HepG2 (cell line): ENCODE measurements around the gene CSTPP1. TPM values are rescaled to one million over a fixed set of nuclear protein-coding genes. Genes with fewer than 3 reads are reported as not detected.
A peak's percentile ranks its signal among the peaks of the same experiment; 100 is the strongest.

Experiments used
- AGO2 ChIP-seq: fragments of 200-400 bp; formaldehyde crosslinking; optimal IDR thresholded peaks from 2 replicates; pipeline ENCODE3; 2017; ENCODE audit warnings: mild to moderate bottlenecking, low read depth, low read length, moderate library complexity
- CBFB ChIP-seq: sonication (generic); formaldehyde crosslinking; IDR thresholded peaks from 2 replicates; pipeline ENCODE4 v1.4.0; 2020; ENCODE audit warnings: missing genetic modification reagents
- ELF1 ChIP-seq: sonication (generic); formaldehyde crosslinking; IDR thresholded peaks from 2 replicates; pipeline ENCODE4 v1.4.0; 2020; ENCODE audit warnings: missing genetic modification reagents
- FOXA1 ChIP-seq, 2 experiments: fragments of 450-650 bp in 1 of 2; sonication (generic) in 1 of 2; formaldehyde crosslinking in 1 of 2; IDR thresholded peaks; 2 replicates each; pipeline versions ENCODE4 v1.4.0 to v1.6.1; 2016 to 2020; ENCODE audit warnings: missing genetic modification reagents in 1 of 2
- FOXK1 ChIP-seq: sonication (generic); formaldehyde crosslinking; IDR thresholded peaks from 2 replicates; pipeline ENCODE4 v1.4.0; 2020; ENCODE audit warnings: low read depth, missing genetic modification reagents, borderline replicate concordance
- GABPB1 ChIP-seq: IDR thresholded peaks from 2 replicates; pipeline ENCODE4 v1.6.1; 2016; ENCODE audit warnings: mild to moderate bottlenecking, missing genetic modification reagents, moderate library complexity, missing compliant biosample characterization
- GZF1 ChIP-seq: sonication (generic); formaldehyde crosslinking; IDR thresholded peaks from 2 replicates; pipeline ENCODE4 v1.5.1; 2020; ENCODE audit warnings: mild to moderate bottlenecking, missing genetic modification reagents
- HDAC2 ChIP-seq: sonication (generic); formaldehyde crosslinking; IDR thresholded peaks from 2 replicates; pipeline ENCODE4 v1.4.0; 2020; ENCODE audit warnings: missing genetic modification reagents
- HMG20A ChIP-seq: IDR thresholded peaks from 2 replicates; pipeline ENCODE4 v1.6.1; 2016; ENCODE audit warnings: borderline replicate concordance
- HNRNPL ChIP-seq: fragments of 200-400 bp; formaldehyde crosslinking; IDR thresholded peaks from 2 replicates; pipeline ENCODE4 v1.6.1; 2017; ENCODE audit warnings: mild to moderate bottlenecking, low read depth, low read length
- IKZF5 ChIP-seq: IDR thresholded peaks from 2 replicates; pipeline ENCODE4 v1.6.1; 2018; ENCODE audit warnings: missing genetic modification reagents, mild to moderate bottlenecking, missing compliant biosample characterization
- KDM4B ChIP-seq: sonication (generic); formaldehyde crosslinking; IDR thresholded peaks from 2 replicates; pipeline ENCODE4 v1.4.0; 2020; ENCODE audit warnings: missing genetic modification reagents
- KLF12 ChIP-seq: sonication (generic); formaldehyde crosslinking; IDR thresholded peaks from 2 replicates; pipeline ENCODE4 v1.4.0; 2020; ENCODE audit warnings: missing genetic modification reagents, borderline replicate concordance
- MAFF ChIP-seq: IDR thresholded peaks from 2 replicates; pipeline ENCODE4 v1.6.1; 2011; ENCODE audit warnings: low read depth, low read length, improper control_type of control experiment
- MAFK ChIP-seq, 2 experiments: IDR thresholded peaks in 1 of 2; conservative IDR thresholded peaks in 1 of 2; 2 replicates each; pipeline ENCODE4 v1.6.1; 2011; ENCODE audit warnings: improper control_type of control experiment in 2 of 2, low read length in 2 of 2
- MED13 ChIP-seq: sonication (generic); formaldehyde crosslinking; IDR thresholded peaks from 2 replicates; pipeline ENCODE4 v1.5.0; 2020; ENCODE audit warnings: missing genetic modification reagents
- PCBP1 ChIP-seq: fragments of 200-400 bp; formaldehyde crosslinking; IDR thresholded peaks from 2 replicates; pipeline ENCODE4 v1.6.1; 2017; ENCODE audit warnings: mild to moderate bottlenecking, low read depth, low read length, borderline replicate concordance
- PHF8 ChIP-seq: sonication (generic); formaldehyde crosslinking; IDR thresholded peaks from 2 replicates; pipeline ENCODE4 v1.5.0; 2020; ENCODE audit warnings: missing genetic modification reagents
- RFXAP ChIP-seq: sonication (generic); formaldehyde crosslinking; IDR thresholded peaks from 2 replicates; pipeline ENCODE4 v1.4.0; 2020; ENCODE audit warnings: missing genetic modification reagents, borderline replicate concordance
- SIX1 ChIP-seq: sonication (generic); formaldehyde crosslinking; IDR thresholded peaks from 2 replicates; pipeline ENCODE4 v1.4.0; 2020; ENCODE audit warnings: missing genetic modification reagents, borderline replicate concordance
- SOX5 ChIP-seq: IDR thresholded peaks from 2 replicates; pipeline ENCODE4 v1.6.1; 2016; ENCODE audit warnings: borderline replicate concordance
- THRA ChIP-seq: sonication (generic); formaldehyde crosslinking; IDR thresholded peaks from 2 replicates; pipeline ENCODE4 v1.4.0; 2020; ENCODE audit warnings: missing genetic modification reagents, borderline replicate concordance
- YEATS4 ChIP-seq: sonication (generic); formaldehyde crosslinking; IDR thresholded peaks from 2 replicates; pipeline ENCODE4 v1.4.0; 2020; ENCODE audit warnings: missing genetic modification reagents, borderline replicate concordance
- YY1 ChIP-seq: IDR thresholded peaks from 2 replicates; pipeline ENCODE4 v1.6.1; 2011; ENCODE audit warnings: low read length, low read depth, moderate library complexity, mild to moderate bottlenecking; ENCODE audit not compliant: insufficient read depth, insufficient replicate concordance
- ZFP37 ChIP-seq: sonication (generic); formaldehyde crosslinking; IDR thresholded peaks from 2 replicates; pipeline ENCODE4 v1.4.0; 2020; ENCODE audit warnings: missing genetic modification reagents, borderline replicate concordance
- ZNF572 ChIP-seq: sonication (generic); formaldehyde crosslinking; IDR thresholded peaks from 2 replicates; pipeline ENCODE4 v1.5.1; 2020; ENCODE audit warnings: mild to moderate bottlenecking, missing genetic modification reagents
- ZNF580 ChIP-seq: IDR thresholded peaks from 2 replicates; pipeline ENCODE4 v1.6.1; 2016; ENCODE audit warnings: low read depth, borderline replicate concordance
- polyA plus RNA-seq, 8 experiments: library from polyadenylated mRNA; depleted of rRNA in 3 of 8; stranded (reverse) in 7 of 8; unstranded in 1 of 8; fragments of >200 nt; fragmentation: Illumina TruSeq in 4 of 8; extraction: Trizol in 4 of 8; gene quantifications; 2 replicates each; pipeline versions ENCODE4 v1.2.1 to v1.2.3, GENCODE V29; 2011 to 2016; ENCODE audit warnings: low read depth in 4 of 8, missing spikeins in 1 of 8, mixed read lengths in 1 of 8; ENCODE audit not compliant: insufficient read depth in 1 of 8
- total RNA-seq, 5 experiments: library from RNA; depleted of rRNA; stranded (reverse); fragments of >200 nt; fragmentation: Illumina TruSeq; extraction: Trizol; gene quantifications; 2 replicates each; pipeline ENCODE4 v1.2.3, GENCODE V29; 2016; ENCODE audit warnings: low read depth in 1 of 5

CSTPP1 gene
- total and polyA plus RNA-seq, 2 of the 13 experiments (the other 11 are each of a cell fraction or from before 2014, with no cell fraction given) = 12.3 to 14.6 TPM

GRCh38 chr11:47177846-47178245, 241.3 kb downstream of the CSTPP1 start (continued):
- TF ChIP-seq PCBP1 (0 out of 2 replicates have a peak, but pooled peaks have one; percentile 42), YEATS4 (CRISPR knock-in tag) (0 out of 2 replicates have a peak, but pooled peaks have one; percentile 44), RFXAP (CRISPR knock-in tag) (0 out of 2 replicates have a peak, but pooled peaks have one; percentile 76), ZNF572 (CRISPR knock-in tag) (no peak), AGO2 (peak; percentile 77), KLF12 (CRISPR knock-in tag) (peak; percentile 42; the same call in 1 of the 2 replicates), FOXA1 (IDR thresholded peaks at IDR 0.05) (no peak), FOXA1 (CRISPR knock-in tag; IDR thresholded peaks at IDR 0.05) (0 out of 2 replicates have a peak, but pooled peaks have one; percentile 18), ELF1 (CRISPR knock-in tag) (0 out of 2 replicates have a peak, but pooled peaks have one; percentile 19), CBFB (CRISPR knock-in tag) (peak; percentile 55; the same call in 1 of the 2 replicates), ZNF580 (CRISPR knock-in tag) (0 out of 2 replicates have a peak, but pooled peaks have one; percentile 25), YY1 (peak; percentile 34), MAFK (conservative IDR thresholded peaks at IDR 0.05 in 1 of 2, IDR thresholded peaks at IDR 0.05 in 1 of 2; ENCODE audit: low read length in 2 of 2) (no peak), HNRNPL (0 out of 2 replicates have a peak, but pooled peaks have one; percentile 53), GZF1 (CRISPR knock-in tag) (no peak), FOXK1 (CRISPR knock-in tag) (0 out of 2 replicates have a peak, but pooled peaks have one; percentile 12), PHF8 (CRISPR knock-in tag) (peak; percentile 37; the same call in 1 of the 2 replicates), THRA (CRISPR knock-in tag) (peak; percentile 94), MED13 (CRISPR knock-in tag) (0 out of 2 replicates have a peak, but pooled peaks have one; percentile 62), GABPB1 (CRISPR knock-in tag) (peak; percentile 49; the same call in 1 of the 2 replicates), IKZF5 (CRISPR knock-in tag) (peak; percentile 74; the same call in 1 of the 2 replicates), MAFF (no peak), SIX1 (CRISPR knock-in tag) (no peak), SOX5 (CRISPR knock-in tag) (peak; percentile 40; the same call in 1 of the 2 replicates), KDM4B (CRISPR knock-in tag) (peak; percentile 21; the same call in 1 of the 2 replicates), HMG20A (CRISPR knock-in tag) (peak; percentile 37; the same call in 1 of the 2 replicates), HDAC2 (peak; percentile 57), ZFP37 (CRISPR knock-in tag) (peak; percentile 69; the same call in 1 of the 2 replicates)
